ENCODE measurements around the gene EIF2B1.
"Not testable (repeated sequence)": the region's sequence is repeated elsewhere in the genome, so short reads cannot be mapped to it uniquely, and the experiment has no call there.

EIF2B1 gene

GRCh38 chr12:123617144-123617543, 16.3 kb downstream of the EIF2B1 start:
- DNase-seq = no peak

GRCh38 chr12:123614531-123614930, 19.0 kb downstream of the EIF2B1 start:
- no peak for DNase-seq

GRCh38 chr12:123614110-123614509, 19.4 kb downstream of the EIF2B1 start:
- DNase-seq = no peak

GRCh38 chr12:123608182-123608581, 25.3 kb downstream of the EIF2B1 start:
- DNase-seq = no peak

- no peak for DNase-seq
Observed at GRCh38 chr12:123607756-123608155, 25.7 kb downstream of the EIF2B1 start.

GRCh38 chr12:123603495-123603894, 30.0 kb downstream of the EIF2B1 start:
- DNase-seq = not testable (repeated sequence)

GRCh38 chr12:123602651-123603195, 30.8 kb downstream of the EIF2B1 start:
- DNase-seq = peak; percentile 11

GRCh38 chr12:123601602-123602489, 31.6 kb downstream of the EIF2B1 start, which contains the start of gene DDX55:
Gene DDX55, plus strand, starts transcription at chr12:123602099. Its CDS starts 50 bp downstream, at chr12:123602149.
- DNase-seq = peak; percentile 86

GRCh38 chr12:123599721-123600120, 33.8 kb downstream of the EIF2B1 start:
- DNase-seq = no peak

GRCh38 chr12:123599310-123599709, 34.2 kb downstream of the EIF2B1 start:
- no peak for DNase-seq

- no peak for DNase-seq
Observed at GRCh38 chr12:123598522-123598921, 35.0 kb downstream of the EIF2B1 start.

- no peak for DNase-seq
Observed at GRCh38 chr12:123597100-123597499, 36.4 kb downstream of the EIF2B1 start.

GRCh38 chr12:123595729-123596128, 37.8 kb downstream of the EIF2B1 start:
- no peak for DNase-seq

GRCh38 chr12:123591702-123592481, 41.6 kb downstream of the EIF2B1 start:
- no peak for DNase-seq

GRCh38 chr12:123580772-123581171, 52.7 kb downstream of the EIF2B1 start:
- no peak for DNase-seq

- DNase-seq = not testable (repeated sequence)
Observed at GRCh38 chr12:123578829-123579228, 54.7 kb downstream of the EIF2B1 start.

GRCh38 chr12:123578243-123578642, 55.2 kb downstream of the EIF2B1 start:
- DNase-seq = no peak

- DNase-seq = no peak
Observed at GRCh38 chr12:123576611-123577010, 56.9 kb downstream of the EIF2B1 start.

- DNase-seq = no peak
Observed at GRCh38 chr12:123573870-123574269, 59.6 kb downstream of the EIF2B1 start.

GRCh38 chr12:123572391-123572790, 61.1 kb downstream of the EIF2B1 start:
- DNase-seq = no peak

GRCh38 chr12:123571343-123571813, 62.1 kb downstream of the EIF2B1 start:
- DNase-seq = no peak
